ENCODE measurements around the gene RAD51B.
"Not testable (repeated sequence)": the region's sequence is repeated elsewhere in the genome, so short reads cannot be mapped to it uniquely, and the experiment has no call there.

RAD51B gene

GRCh38 chr14:67987606-67988005 lies 168.0 kb downstream of the RAD51B start:
- no peak for DNase-seq

- not testable (repeated sequence) for DNase-seq
Observed at GRCh38 chr14:67988210-67988609, 168.6 kb downstream of the RAD51B start.

DNA sequence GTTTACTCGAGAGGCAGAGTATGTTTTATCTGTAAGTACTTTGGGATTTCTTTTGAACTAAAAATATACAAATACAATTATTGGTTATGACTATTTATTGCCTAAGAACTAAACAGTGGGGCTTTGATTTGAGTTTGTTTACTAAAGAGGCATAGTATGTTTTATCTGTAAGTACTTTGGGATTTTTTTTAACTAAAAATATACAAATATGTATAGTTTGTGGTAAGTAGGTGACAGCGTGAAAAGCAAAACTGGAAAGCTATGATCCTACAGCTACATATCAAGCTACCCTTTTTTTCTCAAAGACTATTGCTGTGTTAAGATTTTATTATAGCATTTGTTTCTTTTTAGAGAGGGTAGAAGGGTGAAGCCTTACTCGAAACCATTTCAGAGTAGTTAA lies 171.0 kb downstream of the RAD51B start:
- DNase-seq, result no peak

GRCh38 chr14:67994531-67994930 lies 175.0 kb downstream of the RAD51B start:
- no peak for DNase-seq

- no peak for DNase-seq
Observed at GRCh38 chr14:67996235-67996634, 176.7 kb downstream of the RAD51B start.

DNA sequence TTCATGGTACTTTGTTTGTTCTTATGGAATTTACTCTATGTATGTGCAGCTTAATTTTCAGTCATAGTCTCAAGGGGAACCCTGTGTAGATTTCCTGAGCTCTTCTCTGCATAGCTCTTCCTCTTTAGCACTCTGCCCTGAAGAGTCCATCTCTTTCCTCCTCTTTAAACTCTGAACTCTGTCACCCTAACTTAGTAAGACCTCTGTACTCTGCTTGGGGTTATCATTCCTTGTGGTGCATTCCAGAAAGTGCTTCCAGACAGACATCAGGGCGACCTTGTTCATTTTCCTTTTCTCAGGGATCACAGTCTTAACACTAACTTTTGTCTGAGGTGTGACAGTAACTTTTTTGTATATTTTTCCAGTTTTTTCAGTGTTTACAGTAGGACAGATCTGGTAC lies 179.3 kb downstream of the RAD51B start:
- DNase-seq, result no peak

GRCh38 chr14:67999290-67999689 lies 179.7 kb downstream of the RAD51B start:
- no peak for DNase-seq

GRCh38 chr14:67999705-68000384 lies 180.3 kb downstream of the RAD51B start:
- no peak for DNase-seq

GRCh38 chr14:68000511-68000910 lies 180.9 kb downstream of the RAD51B start:
- DNase-seq, result no peak

- no peak for DNase-seq
Observed at GRCh38 chr14:68008491-68008890, 188.9 kb downstream of the RAD51B start.

GRCh38 chr14:68011406-68012028 lies 191.9 kb downstream of the RAD51B start:
- no peak for DNase-seq

GRCh38 chr14:68012871-68013270 lies 193.3 kb downstream of the RAD51B start:
- no peak for DNase-seq

- DNase-seq, result no peak
Observed at GRCh38 chr14:68013326-68013725, 193.7 kb downstream of the RAD51B start.

GRCh38 chr14:68014771-68015170 lies 195.2 kb downstream of the RAD51B start:
- DNase-seq, result no peak

- no peak for DNase-seq
Observed at GRCh38 chr14:68015356-68016254, 196.0 kb downstream of the RAD51B start.

- no peak for DNase-seq
Observed at GRCh38 chr14:68016255-68016914, 196.8 kb downstream of the RAD51B start.

DNA sequence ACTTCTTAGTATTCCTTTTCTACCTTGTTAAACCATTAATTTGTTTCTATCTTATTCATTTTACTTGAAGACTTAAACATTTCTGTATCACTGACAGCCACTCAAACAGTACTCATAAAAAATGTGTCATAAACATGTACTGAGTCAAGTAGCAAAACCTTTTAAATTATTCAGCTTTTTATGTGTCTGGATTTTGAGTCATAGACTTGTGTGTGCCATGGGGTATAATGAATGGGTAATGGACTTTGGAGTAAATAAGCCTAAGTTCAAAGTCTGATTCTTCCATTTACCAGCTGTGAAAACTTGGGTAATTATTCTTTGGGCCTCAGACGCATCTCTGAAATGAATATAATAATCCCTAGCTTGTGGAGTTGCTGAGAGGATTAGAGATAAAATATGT lies 199.0 kb downstream of the RAD51B start:
- DNase-seq, result no peak

DNA sequence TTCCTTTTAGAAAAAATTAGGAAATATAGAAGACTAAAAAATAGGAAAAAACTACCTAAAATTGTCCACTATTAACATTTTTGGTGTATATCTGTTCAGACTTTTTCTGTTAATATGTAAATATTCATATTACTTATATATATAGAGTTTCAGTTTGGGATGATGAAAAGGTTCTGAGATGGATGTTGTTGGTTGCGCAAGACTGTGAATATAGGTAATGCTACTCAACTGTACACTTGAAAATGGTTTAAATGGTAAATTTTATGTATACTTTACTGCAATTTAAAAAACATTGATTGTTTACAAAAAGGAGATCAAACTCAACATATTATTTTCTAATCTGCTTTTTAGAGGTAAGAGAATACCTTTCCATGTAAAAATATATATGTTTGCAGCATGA lies 200.9 kb downstream of the RAD51B start:
- no peak for DNase-seq

DNA sequence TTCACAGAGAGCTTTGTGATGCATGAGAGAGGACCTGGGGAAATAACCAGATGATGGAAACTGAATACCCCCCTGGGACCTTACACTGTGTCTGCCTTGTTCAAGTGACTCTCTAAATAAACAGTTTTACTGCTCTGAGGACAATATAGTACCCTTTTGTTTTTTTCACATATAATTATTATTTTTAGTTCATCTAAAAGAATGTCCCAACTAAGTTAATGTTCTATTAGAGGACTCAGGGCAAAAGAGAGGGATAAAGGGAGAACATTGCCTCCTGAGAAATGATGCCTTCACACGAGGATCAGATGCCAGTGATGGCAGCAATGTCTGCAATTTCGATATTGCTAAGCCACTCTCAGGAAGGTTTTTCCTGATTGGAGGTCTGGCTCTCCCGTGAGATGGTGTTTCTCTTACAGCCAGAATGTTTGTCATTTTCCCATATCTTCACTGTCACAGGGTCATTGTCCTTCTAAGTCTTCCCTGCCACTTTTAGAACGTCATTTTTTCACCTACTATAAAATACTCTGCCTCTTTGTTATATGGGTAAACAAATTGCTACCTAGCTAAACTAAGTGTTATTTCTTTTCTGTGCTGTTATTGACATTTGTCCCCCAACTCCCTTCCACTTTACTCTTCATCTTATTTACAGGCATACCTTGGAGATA lies 201.6 kb downstream of the RAD51B start:
- no peak for DNase-seq

- no peak for DNase-seq
Observed at GRCh38 chr14:68027276-68027675, 207.7 kb downstream of the RAD51B start.

DNA sequence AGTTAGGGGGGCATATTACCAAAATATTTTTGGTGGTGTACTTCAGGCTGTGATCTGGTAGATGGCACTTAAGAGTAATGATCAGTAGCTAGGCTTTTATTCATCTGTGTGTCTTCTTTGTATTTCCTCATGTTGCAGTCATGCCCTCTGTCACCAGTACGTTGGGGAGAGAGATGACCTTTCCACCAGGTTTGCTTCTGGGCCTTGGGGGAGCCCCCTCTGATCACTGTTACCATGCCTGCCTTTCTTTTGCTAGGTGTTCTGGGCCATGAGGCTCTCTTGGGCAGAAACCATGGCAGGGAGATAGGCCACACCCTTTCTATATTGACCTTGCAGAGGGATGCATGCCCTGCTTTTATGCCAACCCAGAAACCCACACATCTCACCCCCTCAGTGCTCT lies 208.5 kb downstream of the RAD51B start:
- no peak for DNase-seq

GRCh38 chr14:68031011-68031410 lies 211.4 kb downstream of the RAD51B start:
- not testable (repeated sequence) for DNase-seq

- DNase-seq, result no peak
Observed at GRCh38 chr14:68032154-68032553, 212.6 kb downstream of the RAD51B start.
